Adrenal gland (tissue), 12 donors: Measurements from ENCODE around the gene RC3H1. TPM values are rescaled to one million over a fixed set of nuclear protein-coding genes. Genes with fewer than 3 reads are reported as not detected.

Source experiments
- DNase-seq, 7 donors: peaks; one replicate each; pipeline ENCODE4 v3.0.0-alpha.2; 2019 to 2020
- H3K27ac ChIP-seq, 5 donors: fragments of 200-600 bp; sonication (generic) in 4 of 5; 1 replicate in 3 of 5; 2 replicates in 2 of 5; pipeline versions ENCODE4 v1.5.1 to v1.8.0; 2016 to 2020; ENCODE audit warnings: mild to moderate bottlenecking in 1 of 5
- H3K27me3 ChIP-seq: fragments of 200-600 bp; 2 replicates; pipeline ENCODE4 v1.8.0; 2021
- H3K36me3 ChIP-seq, 2 donors: fragments of 200-600 bp; replicated peaks in 1 of 2; 1 replicate in 1 of 2; 2 replicates in 1 of 2; pipeline versions ENCODE4 v1.5.1 to v1.8.0; 2018 to 2022
- H3K4me1 ChIP-seq, 2 donors: fragments of 200-600 bp; replicated peaks in 1 of 2; 1 replicate in 1 of 2; 2 replicates in 1 of 2; pipeline versions ENCODE4 v1.5.1 to v1.8.0; 2018 to 2021
- H3K4me3 ChIP-seq, 4 donors: fragments of 200-600 bp; sonication (generic) in 3 of 4; one replicate each; pipeline ENCODE4 v1.5.1; 2016 to 2018
- H3K9me3 ChIP-seq, 3 donors: fragments of 200-600 bp; sonication (generic) in 1 of 3; replicated peaks in 1 of 3; 1 replicate in 2 of 3; 2 replicates in 1 of 3; pipeline versions ENCODE4 v1.5.1 to v1.8.0; 2016 to 2021
- POLR2A ChIP-seq, 2 donors: fragments of 450-650 bp; IDR thresholded peaks; one replicate each; pipeline ENCODE4 v1.6.1; 2017; ENCODE audit warnings: antibody characterized with exemption in 2 of 2, mild to moderate bottlenecking in 2 of 2, moderate library complexity in 1 of 2
- WGBS, 4 donors: extraction: QIAGEN DNeasy Blood & Tissue Kit in 2 of 4; methylation state at CpG; one replicate each; pipeline versions ENCODE4 v1.1.5 to v1.1.7; 2013 to 2017; 5-methylcytosine and 5-hydroxymethylcytosine counted together
- intact Hi-C, 2 donors: fragments of 100-400 bp; cut with DNase I; formaldehyde crosslinking; loops; one replicate each; pipeline versions ENCODE4 v1.14.1 to v1.15.0; 2022 to 2023
- polyA plus RNA-seq, 3 donors: library from polyadenylated mRNA; stranded (reverse); fragments of 200-250 nt in 2 of 3; fragments of 350-450 nt in 1 of 3; fragmentation: Illumina TruSeq in 1 of 3; extraction: RNeasy Lipid Tissue Mini Kit (QIAGEN cat#74804) in 1 of 3; gene quantifications; one replicate each; pipeline ENCODE4 v1.2.3, GENCODE V29; 2013 to 2014
- small RNA-seq, 2 donors: library from RNA; depleted of rRNA; stranded (forward); fragments of <200 nt; gene quantifications; one replicate each; pipeline ENCODE3, GENCODE V24; 2016
- total RNA-seq, 9 donors: library from RNA; depleted of rRNA in 4 of 9; stranded (reverse); fragments of >200 nt in 4 of 9; fragments of 120-200 nt in 1 of 9; fragmentation: NEBNext Ultra II Directional in 1 of 9; extraction: Animal tissue kit (Norgen Biotek cat#: 25700) in 1 of 9; gene quantifications; one replicate each; pipeline versions ENCODE4 v1.1.0 to v1.2.4, GENCODE V29; 2013 to 2023
- TF ChIP-seq, protein P1 (sequence below), 6 experiments: fragments of 450-650 bp in 4 of 6; fragments of 200-600 bp in 2 of 6; sonication (generic) in 1 of 6; IDR thresholded peaks; 1 replicate in 5 of 6; 2 replicates in 1 of 6; pipeline versions ENCODE4 v1.5.1 to v1.8.0; 2016 to 2021; ENCODE audit warnings: antibody characterized with exemption in 6 of 6, mild to moderate bottlenecking in 2 of 6, moderate library complexity in 1 of 6
- donor health status: healthy with polysubstance abuse.
- donor health status: Bipolar disorder and iron deficiency.
- donor health status: DM: yes; HTN: yes; CAD: no.
- donor health status: DM: no; HTN: no; CAD: no.
- donor health status: DM: no; HTN: no; CAD: no.
- donor health status: DM: yes; HTN: yes; CAD: no.

The RC3H1 gene
- total and polyA plus RNA-seq, 12 donors = 3.6 to 36.2 (median 23.9) TPM

GRCh38 chr1:173888749-173889148 lies 133.4 kb downstream of the RC3H1 start:
- Histone ChIP-seq H3K27me3 (no peaks in the 10 kb centered on the region), H3K27ac (no peak overlapping the region), H3K9me3 (no peaks in the 10 kb centered on the region), H3K36me3 (peaks cover 0 to 14% of the 10 kb centered on the region in 2 donors), H3K4me1 (no peaks in the 10 kb centered on the region), H3K4me3 (no peak overlapping the region)
- DNase-seq = no peak
- TF ChIP-seq, protein P1, sequence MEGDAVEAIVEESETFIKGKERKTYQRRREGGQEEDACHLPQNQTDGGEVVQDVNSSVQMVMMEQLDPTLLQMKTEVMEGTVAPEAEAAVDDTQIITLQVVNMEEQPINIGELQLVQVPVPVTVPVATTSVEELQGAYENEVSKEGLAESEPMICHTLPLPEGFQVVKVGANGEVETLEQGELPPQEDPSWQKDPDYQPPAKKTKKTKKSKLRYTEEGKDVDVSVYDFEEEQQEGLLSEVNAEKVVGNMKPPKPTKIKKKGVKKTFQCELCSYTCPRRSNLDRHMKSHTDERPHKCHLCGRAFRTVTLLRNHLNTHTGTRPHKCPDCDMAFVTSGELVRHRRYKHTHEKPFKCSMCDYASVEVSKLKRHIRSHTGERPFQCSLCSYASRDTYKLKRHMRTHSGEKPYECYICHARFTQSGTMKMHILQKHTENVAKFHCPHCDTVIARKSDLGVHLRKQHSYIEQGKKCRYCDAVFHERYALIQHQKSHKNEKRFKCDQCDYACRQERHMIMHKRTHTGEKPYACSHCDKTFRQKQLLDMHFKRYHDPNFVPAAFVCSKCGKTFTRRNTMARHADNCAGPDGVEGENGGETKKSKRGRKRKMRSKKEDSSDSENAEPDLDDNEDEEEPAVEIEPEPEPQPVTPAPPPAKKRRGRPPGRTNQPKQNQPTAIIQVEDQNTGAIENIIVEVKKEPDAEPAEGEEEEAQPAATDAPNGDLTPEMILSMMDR (IDR thresholded peaks at IDR 0.05) = no peak
- no peak for TF ChIP-seq POLR2A (IDR thresholded peaks at IDR 0.05)
- intact Hi-C loops = no loop called here

DNA sequence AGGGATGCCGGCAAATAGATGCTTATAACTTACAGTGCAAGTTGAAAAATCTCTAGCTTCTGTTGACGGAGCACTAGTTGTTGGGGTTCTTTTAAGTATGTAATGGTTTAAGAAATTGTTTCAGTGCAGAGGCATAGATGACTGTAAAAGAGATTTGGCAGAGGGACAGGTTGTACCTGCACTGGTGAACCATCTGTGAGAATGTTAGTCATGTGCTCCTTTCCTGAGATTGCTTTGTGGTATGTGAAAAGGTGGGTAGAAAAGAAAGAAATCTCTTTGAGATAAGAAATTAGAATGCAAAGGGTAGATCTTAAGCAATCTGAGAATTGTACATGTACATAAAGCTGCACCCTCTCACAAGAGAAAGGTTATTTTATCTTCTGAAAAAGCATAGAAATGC lies 134.5 kb downstream of the RC3H1 start:
- TF ChIP-seq, protein P1 (IDR thresholded peaks at IDR 0.05) = no peak
- TF ChIP-seq POLR2A (IDR thresholded peaks at IDR 0.05) = no peak
- WGBS, 4 donors = 94 to 99% (median 97%) methylated on average over 2 of the region's 2 CpGs
- no peak for DNase-seq

DNA sequence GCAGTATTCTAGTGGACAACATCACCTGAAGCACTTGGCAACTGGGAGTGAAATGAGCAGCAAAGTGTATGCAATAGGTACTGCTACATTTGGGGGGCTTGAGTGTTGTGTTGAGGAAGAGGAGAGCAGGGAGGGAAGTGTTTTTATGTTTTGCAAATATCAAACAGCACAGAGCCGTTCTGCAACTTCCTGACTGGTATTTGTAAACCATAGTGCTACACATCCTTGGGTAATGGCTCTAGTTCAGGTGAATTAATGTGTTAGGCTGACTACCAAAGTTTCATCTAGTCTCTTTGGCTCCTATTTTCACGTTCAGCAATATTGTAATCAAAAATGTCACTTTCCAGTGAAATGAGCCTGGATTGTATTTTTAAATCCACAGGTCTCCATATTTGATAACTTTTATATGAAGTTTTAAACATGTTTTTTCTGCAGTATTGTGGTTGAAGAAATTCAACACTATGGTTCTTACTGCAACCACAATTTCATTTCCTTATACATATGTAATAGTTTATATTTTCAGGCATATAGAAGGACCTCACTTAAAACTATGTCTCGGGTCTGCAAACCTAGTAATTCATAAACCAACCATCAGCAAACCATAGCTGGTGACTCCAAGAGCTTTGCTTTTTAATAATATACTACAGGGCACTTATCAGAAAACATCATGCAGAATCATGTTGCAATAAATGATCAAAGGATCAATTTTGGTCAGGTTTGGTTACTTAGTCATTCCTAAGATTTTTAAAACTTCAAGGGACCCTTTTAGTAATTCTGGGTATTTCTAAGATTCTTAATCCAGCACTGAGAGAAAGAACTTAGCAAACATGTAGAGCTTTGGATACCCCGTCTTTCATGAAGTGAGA lies 135.2 kb downstream of the RC3H1 start:
- WGBS, 4 donors = 80 to 89% (median 86%) methylated on average over 4 of the region's 4 CpGs
- no peak for DNase-seq
- Histone ChIP-seq H3K4me1 (no peaks in the 10 kb centered on the region), H3K9me3 (no peaks in the 10 kb centered on the region), H3K27me3 (no peaks in the 10 kb centered on the region), H3K27ac (no peak overlapping the region), H3K4me3 (no peak overlapping the region), H3K36me3 (peaks cover 0 to 14% of the 10 kb centered on the region in 2 donors)
- TF ChIP-seq, protein P1 (IDR thresholded peaks at IDR 0.05) = no peak
- TF ChIP-seq POLR2A (IDR thresholded peaks at IDR 0.05) = no peak
- intact Hi-C loops = no loop called here

More for the DNA sequence above, 134.5 kb downstream of the RC3H1 start:
- intact Hi-C loops = no loop called here
- Histone ChIP-seq H3K9me3 (no peaks in the 10 kb centered on the region), H3K27me3 (no peaks in the 10 kb centered on the region), H3K4me3 (no peak overlapping the region), H3K4me1 (no peaks in the 10 kb centered on the region), H3K27ac (no peak overlapping the region), H3K36me3 (peaks cover 0 to 14% of the 10 kb centered on the region in 2 donors)

- intact Hi-C loops = no loop called here
- TF ChIP-seq, protein P1 (IDR thresholded peaks at IDR 0.05) = no peak
- no peak for TF ChIP-seq POLR2A (IDR thresholded peaks at IDR 0.05)
- H3K9me3 ChIP-seq = no peaks in the 10 kb centered on the region
- H3K27me3 ChIP-seq = no peaks in the 10 kb centered on the region
- DNase-seq = no peak
- no peaks in the 10 kb centered on the region for H3K4me1 ChIP-seq
- H3K36me3 ChIP-seq = peaks cover 0 to 14% of the 10 kb centered on the region in 2 donors
- WGBS, 4 donors = 93 to 97% (median 96%) methylated on average over 5 of the region's 5 CpGs
- H3K4me3 ChIP-seq = no peak overlapping the region
- no peak overlapping the region for H3K27ac ChIP-seq
Observed at GRCh38 chr1:173884701-173885100, 137.5 kb downstream of the RC3H1 start.

Small RNAs within 50 kb of the gene (small RNA-seq; reads per million reads assigned to genes)
- gene RNA5SP67 = 0 to 0.17 reads per million in 2 donors
- 0 reads per million in 2 donors for gene RNA5SP68

Other genes with a start within 250 kb of the RC3H1 start
- 10 to 100 TPM; 20.4 to 33.5 (median 25.4) TPM for gene DARS2, start 197.7 kb downstream of the RC3H1 start, total RNA-seq
- gene DARS2, start 197.7 kb downstream of the RC3H1 start, polyA plus RNA-seq = 10 to 100 TPM in 1 of 3 donors, 1 to 10 TPM in 2; 6.2 to 35.1 (median 8.7) TPM
- 10 to 100 TPM in 2 of 9 donors, 1 to 10 TPM in 7; 1.3 to 63.3 (median 5.5) TPM for gene CENPL, start 197.5 kb downstream of the RC3H1 start, total RNA-seq
- 1 to 10 TPM in 2 of 3 donors, under 1 TPM in 1; 0.94 to 6.2 (median 2.3) TPM for gene CENPL, start 197.5 kb downstream of the RC3H1 start, polyA plus RNA-seq
- gene GAS5, start 154.4 kb downstream of the RC3H1 start, total RNA-seq = 100 to 1,000 TPM; 112 to 486 (median 253) TPM
- 100 to 1,000 TPM; 116 to 720 (median 678) TPM for gene GAS5, start 154.4 kb downstream of the RC3H1 start, polyA plus RNA-seq
- 10 to 100 TPM in 5 of 9 donors, 1 to 10 TPM in 4; 5.1 to 20.4 (median 11.2) TPM for gene ZBTB37, start 154.0 kb downstream of the RC3H1 start, total RNA-seq
- 1 to 10 TPM in 2 of 3 donors, under 1 TPM in 1; 0.91 to 4.2 (median 3.6) TPM for gene ZBTB37, start 154.0 kb downstream of the RC3H1 start, polyA plus RNA-seq
- gene SERPINC1, start 105.0 kb downstream of the RC3H1 start, total RNA-seq = 1 to 10 TPM in 2 of 9 donors, under 1 TPM in 4, not detected in 3; 0.19 to 1.2 (median 0.66) TPM
- gene SERPINC1, start 105.0 kb downstream of the RC3H1 start, polyA plus RNA-seq = under 1 TPM in 2 of 3 donors, not detected in 1; 0.40 to 0.49 TPM
- 10 to 100 TPM; 13.5 to 29.9 (median 20.7) TPM for gene RABGAP1L, start 137.2 kb upstream of the RC3H1 start, total RNA-seq
- 10 to 100 TPM; 10.4 to 22.0 (median 14.8) TPM for gene RABGAP1L, start 137.2 kb upstream of the RC3H1 start, polyA plus RNA-seq